ENCODE measurements around the gene MSI2.
A peak's percentile ranks its signal among the peaks of the same experiment; 100 is the strongest.

The MSI2 gene

GRCh38 chr17:57366558-57367351, 110.4 kb downstream of the MSI2 start:
- H3K4me3 ChIP-seq (ENCODE audit: control insufficient read depth, low read depth, low read length) = no peak overlapping the region
- DNase-seq (ENCODE audit: low read depth) = no peak
- no peak for TF ChIP-seq CTCF (IDR thresholded peaks at IDR 0.05; ENCODE audit: control insufficient read depth, insufficient read depth, low read depth, low read length, missing control alignments)

GRCh38 chr17:57368637-57369336, 112.5 kb downstream of the MSI2 start:
- H3K4me3 ChIP-seq (ENCODE audit: control insufficient read depth, low read depth, low read length) = no peak overlapping the region
- TF ChIP-seq CTCF (IDR thresholded peaks at IDR 0.05; ENCODE audit: control insufficient read depth, insufficient read depth, low read depth, low read length, missing control alignments) = no peak
- DNase-seq (ENCODE audit: low read depth) = no peak

- H3K4me3 ChIP-seq (ENCODE audit: control insufficient read depth, low read depth, low read length) = no peak overlapping the region
- no peak for DNase-seq (ENCODE audit: low read depth)
- TF ChIP-seq CTCF (IDR thresholded peaks at IDR 0.05; ENCODE audit: control insufficient read depth, insufficient read depth, low read depth, low read length, missing control alignments) = no peak
Measured at GRCh38 chr17:57369509-57369945, 113.2 kb downstream of the MSI2 start.

- peak; percentile 41 for DNase-seq (ENCODE audit: low read depth)
- TF ChIP-seq CTCF (IDR thresholded peaks at IDR 0.05; ENCODE audit: control insufficient read depth, insufficient read depth, low read depth, low read length, missing control alignments) = no peak
- H3K4me3 ChIP-seq (ENCODE audit: control insufficient read depth, low read depth, low read length) = no peak overlapping the region
Measured at GRCh38 chr17:57370037-57370581, 113.8 kb downstream of the MSI2 start.

- H3K4me3 ChIP-seq (ENCODE audit: control insufficient read depth, low read depth, low read length) = no peak overlapping the region
- no peak for TF ChIP-seq CTCF (IDR thresholded peaks at IDR 0.05; ENCODE audit: control insufficient read depth, insufficient read depth, low read depth, low read length, missing control alignments)
- DNase-seq (ENCODE audit: low read depth) = no peak
Measured at GRCh38 chr17:57370619-57371018, 114.3 kb downstream of the MSI2 start.

- H3K4me3 ChIP-seq (ENCODE audit: control insufficient read depth, low read depth, low read length) = no peak overlapping the region
- no peak for DNase-seq (ENCODE audit: low read depth)
- TF ChIP-seq CTCF (IDR thresholded peaks at IDR 0.05; ENCODE audit: control insufficient read depth, insufficient read depth, low read depth, low read length, missing control alignments) = no peak
Measured at GRCh38 chr17:57372156-57372555, 115.8 kb downstream of the MSI2 start.

Measured in AG09309 (cell line).